HG03045 (cell line): ENCODE measurements around the gene UBL3.

Experiments used
- ATAC-seq: cut with Tn5 transposase; IDR thresholded peaks from one replicate; pipeline ENCODE4 v1.9.1; 2021; ENCODE audit warnings: mild to moderate bottlenecking, moderate library complexity; ENCODE audit not compliant: unreplicated experiment

Gene UBL3, protein sequence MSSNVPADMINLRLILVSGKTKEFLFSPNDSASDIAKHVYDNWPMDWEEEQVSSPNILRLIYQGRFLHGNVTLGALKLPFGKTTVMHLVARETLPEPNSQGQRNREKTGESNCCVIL

DNA sequence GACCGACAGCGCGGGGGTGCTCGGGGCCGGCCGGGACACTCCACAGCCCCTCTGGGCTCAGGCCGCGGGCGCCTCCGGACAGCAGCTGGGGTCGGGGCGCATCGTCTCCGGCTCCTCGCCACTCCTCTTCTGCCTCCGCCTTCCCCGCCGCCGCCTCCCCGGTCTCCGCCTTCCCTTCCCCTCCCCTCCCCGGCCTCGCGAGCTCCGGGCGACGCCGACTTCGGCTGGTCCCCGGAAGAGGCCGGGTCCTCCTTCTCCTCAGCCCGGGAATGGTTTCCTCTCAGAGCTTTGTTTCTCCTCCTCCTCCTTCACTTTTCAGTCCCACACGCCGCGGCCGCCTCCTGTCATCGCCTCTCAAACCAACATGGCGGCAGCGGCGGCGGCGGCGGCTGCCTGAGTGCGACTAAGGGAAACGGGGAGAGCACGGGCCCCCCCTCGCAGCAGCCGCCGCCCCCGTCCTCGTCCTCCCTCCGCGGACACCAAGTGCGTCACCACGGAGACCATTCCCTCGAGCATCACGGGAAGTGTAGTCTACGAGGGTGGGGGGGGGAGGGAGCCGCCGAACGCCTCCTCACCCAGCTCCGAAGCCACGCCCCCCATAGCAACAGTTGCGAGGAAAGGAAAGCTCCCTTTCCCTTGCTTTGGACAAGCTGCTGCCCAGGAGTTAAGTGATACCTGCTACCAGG, at the start of gene UBL3:
UBL3 (minus strand) TSS at position 405 of the 686 bp plus-strand sequence. CDS start 1,079 bp downstream, outside the sequence.
- peak; percentile 93 for ATAC-seq

DNA sequence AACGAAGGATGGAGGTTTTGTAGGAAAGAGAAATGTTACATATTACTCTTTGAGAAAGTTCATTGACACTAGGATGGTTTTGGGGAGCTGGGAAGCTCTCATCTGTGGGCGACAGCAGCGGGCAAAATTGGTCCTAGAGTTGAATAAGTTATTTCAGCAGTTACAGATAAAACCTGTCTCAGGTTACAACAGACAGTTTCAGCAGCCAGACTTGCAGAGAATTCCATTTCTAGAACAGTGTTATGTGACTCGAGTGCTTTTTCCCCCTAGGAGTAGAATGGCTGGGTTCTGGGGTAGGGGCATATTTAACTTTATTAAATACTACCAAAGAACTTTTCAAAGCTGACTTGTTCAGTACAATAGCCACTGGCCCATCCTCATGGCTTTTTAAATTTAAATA, 46.7 kb upstream of the UBL3 start:
- no peak for ATAC-seq

DNA sequence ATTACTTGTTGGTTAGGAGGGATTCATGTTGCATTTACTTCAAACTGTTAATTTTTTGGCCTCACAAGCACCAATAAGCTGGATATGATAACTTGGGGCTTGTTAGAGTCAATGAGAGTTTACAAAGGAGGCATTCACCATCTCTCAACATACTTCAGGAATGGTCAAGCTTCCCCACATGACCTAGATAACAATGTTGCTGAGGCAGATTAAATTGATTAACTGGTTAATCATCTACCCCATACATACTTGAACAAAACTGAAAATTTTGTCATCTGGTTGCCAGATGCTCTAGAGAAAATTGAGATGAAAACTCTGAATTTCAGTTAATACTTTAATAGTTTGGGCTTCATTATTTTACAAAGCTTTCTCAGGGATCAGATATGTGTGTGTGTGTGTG, 43.0 kb upstream of the UBL3 start:
- ATAC-seq, result no peak

DNA sequence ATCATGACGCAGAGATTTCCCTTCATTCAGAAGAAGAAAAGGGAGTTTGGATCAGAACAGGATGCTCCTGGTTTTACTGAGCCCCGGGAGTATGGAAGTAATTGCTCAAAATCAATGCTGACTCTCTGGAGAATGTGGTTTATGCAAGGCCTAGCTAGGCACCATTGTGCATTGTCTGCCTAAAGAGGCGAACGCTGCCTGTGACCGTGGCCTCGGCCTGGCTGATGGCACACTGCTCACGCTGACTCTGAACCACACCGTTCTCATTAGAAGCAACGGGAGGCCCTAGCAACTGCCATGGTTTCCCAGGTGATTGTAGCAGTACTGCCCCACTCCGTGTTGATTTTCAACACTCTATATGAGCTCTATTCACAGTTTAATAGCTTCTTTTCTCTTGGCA, 41.7 kb upstream of the UBL3 start:
- no peak for ATAC-seq

DNA sequence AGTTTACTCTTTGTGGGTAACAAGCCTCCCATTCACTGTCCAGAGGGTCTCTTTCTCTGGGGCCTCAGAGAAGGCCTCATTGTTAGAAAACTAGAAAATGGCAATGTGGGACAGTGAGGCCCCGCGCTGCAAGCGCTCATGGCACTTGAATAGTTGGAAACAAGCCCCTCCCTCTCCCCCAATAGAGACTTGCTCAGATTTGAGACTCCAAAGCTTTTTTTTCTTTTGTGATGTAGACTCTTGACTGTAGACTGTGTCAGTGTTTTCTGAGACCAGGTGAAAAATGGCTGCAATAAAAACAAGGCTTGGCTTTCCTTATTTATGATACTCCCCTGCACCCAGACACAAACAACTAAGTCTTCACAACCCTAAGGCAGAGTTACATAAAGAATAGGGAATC, 38.7 kb upstream of the UBL3 start:
- no peak for ATAC-seq

DNA sequence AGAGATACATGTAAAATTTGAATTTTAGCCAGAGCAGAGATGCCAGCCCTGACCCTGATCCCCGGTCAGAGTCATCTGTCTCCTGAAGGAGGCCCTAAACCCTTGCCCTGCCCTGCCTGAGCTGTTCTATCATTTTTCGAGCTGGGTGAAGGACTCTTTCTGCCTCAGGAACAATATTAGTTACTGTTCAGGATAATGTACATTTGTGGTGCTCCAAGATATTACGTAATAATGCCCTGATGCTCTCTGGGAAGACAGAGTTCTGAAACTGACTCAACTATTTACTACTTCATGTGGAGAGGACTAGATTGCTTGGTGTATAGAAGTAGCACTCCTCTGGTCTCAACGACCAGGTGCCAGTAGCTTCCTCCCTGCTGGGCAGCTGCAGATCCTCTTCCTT, 37.9 kb upstream of the UBL3 start:
- no peak for ATAC-seq

DNA sequence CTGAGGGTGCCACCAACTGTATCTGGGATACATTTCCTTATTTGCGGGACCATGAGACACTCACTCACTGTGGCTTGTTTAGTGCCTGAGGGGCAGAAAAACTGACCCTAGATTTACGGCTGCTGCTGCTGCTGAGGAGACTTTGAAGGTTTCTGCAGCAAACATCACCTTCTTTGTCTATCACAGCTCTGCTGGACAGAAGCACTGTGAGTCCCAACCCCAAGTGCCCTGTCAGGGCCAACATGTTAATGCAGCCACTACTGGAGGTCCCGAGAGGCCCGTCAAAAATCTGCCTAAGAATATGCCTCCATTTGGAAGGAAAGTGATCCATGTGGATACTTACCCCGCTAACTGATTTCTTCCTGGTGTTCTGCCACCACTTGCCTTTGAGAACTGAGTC, 37.3 kb upstream of the UBL3 start:
- ATAC-seq, result no peak

DNA sequence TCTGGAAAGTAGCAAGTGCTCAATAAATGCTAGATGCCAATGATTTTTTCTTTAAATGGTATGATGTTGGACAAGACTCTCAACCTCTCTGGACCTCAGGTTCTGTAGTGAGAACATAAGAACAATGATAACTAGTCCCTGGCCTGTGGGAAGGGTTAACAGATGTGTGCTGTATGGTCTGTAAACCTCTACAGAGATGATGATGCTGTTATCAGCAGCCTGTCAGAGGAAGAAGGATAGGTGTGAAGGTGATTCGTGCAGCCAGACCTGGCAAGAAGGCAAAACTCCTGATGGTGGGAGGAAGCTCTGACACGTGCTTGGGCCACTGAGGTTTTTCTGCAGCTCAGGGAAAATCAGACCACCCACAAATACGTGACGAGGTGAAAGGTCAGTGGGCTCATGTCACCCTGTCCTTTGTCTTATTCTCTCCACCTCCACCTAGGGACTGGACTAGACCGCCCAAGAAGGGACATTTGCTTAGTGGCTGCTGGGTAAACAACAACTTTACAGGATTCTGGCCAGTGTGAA, 36.7 kb upstream of the UBL3 start:
- no peak for ATAC-seq

DNA sequence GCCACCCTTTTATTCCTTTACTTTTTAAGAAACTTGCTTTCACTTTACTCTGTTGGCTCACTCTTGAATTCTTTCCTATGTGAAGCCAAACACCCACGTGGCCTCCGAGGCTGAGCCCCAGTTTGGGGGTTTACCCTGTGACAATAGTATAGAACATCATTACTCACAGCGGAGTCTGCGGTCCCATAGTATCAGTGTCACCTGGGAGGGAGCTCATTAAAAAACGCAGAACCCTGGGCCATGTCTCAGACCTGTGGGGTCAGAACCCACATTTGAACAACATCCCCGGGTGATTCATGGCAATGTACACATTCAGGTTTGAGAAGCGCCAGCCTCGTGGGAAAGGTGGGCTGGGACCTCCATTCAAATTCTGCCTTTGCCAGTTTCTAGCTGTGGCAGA, 36.0 kb upstream of the UBL3 start:
- no peak for ATAC-seq

DNA sequence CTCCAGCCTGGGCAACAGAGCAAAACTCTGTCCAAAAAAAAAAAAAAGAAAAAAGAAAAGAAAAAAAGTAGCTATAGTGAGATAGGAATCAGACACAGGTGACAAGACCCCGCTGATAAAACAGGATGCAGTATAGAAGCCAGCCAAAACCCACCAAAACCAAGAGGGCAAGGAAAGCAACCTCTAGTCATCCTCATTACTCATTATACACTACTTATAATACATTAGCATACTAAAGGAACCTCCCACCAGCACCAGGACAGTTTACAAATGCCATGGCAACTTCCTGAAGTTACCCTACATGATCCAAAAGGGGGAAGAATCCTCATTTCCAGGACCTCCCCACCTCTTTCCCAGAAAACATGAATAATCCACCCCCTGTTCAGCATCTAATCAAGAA, 35.6 kb upstream of the UBL3 start:
- ATAC-seq, result no peak

DNA sequence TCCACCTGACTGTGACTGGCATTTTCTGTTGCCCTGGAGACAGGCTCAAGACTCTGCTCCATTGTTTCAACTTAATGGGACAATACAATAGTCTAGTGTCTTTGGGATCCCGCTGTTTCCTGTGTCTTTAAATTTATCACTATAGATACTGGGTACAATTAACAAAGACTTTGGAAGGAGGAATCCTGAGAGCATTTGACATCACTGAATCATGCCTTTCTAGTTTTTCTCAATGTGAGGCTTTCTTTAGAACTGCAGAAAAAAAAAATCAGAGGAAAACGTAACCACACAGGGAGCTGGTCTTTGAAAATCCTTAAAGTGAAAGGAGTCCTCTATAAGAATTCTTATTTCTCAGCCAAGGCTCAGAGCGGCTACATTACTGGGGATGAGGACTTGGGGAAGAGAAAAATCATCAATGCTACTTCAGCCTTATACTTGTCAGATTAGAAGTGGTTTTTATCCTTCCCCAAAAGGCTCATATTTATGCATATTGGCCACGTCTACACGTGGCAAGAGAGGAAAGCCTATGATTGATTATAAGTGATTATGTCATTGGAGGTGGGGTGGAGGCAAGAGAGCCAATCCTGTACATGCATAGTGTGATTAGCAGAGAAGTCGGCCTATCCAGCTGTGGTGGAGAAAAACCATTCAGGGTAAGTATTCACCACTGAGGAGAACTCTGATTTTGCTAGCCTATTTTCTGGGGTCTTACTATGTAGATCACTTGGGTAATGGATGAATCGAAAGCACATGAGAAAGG, 34.4 kb upstream of the UBL3 start:
- no peak for ATAC-seq

DNA sequence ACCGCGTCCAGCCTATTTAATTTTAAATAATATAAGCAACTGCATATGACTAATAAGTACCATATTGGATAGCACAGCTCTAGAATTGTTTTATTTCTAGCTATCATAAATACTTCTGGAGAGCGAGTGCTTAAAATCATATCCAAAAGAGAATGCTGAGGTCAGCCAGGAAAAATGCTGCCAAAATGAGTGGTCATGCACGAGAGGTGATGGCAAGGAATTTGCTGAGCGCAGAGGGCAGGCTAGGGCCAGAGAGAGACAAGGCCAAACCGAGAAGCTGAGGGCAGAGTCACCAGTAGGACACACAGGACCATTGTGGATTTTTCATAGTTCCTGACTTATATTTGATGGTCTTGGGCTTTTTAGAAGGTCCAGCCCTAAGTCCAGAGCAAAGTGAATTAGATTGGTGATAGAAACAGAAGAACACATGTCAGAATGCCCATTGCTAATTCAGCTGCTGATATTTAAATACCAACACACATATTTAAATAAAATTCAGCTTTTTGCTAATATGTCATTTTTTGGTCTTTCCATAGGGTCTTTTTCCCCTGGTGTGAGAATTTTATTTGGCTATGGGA, 33.6 kb upstream of the UBL3 start:
- ATAC-seq, result no peak

DNA sequence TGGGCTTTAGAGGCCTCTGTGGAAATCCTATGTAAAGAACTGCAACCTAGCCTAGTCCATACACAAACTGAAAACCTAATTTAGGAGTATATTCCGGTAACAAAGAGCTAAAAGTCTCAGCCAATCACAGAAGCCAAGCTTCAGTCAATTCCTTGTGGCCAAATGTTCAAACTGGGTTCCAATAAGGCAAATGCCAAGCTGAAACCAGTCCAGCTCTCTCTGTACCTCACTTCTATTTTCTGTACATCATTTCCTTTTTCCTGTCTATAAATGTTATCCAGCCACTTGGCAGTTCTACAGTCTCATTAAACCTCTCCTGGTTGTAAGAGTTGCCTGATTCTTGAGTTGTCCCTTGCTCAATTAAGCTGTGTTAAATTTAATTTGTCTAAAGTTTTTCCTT, 31.7 kb upstream of the UBL3 start:
- ATAC-seq, result no peak

DNA sequence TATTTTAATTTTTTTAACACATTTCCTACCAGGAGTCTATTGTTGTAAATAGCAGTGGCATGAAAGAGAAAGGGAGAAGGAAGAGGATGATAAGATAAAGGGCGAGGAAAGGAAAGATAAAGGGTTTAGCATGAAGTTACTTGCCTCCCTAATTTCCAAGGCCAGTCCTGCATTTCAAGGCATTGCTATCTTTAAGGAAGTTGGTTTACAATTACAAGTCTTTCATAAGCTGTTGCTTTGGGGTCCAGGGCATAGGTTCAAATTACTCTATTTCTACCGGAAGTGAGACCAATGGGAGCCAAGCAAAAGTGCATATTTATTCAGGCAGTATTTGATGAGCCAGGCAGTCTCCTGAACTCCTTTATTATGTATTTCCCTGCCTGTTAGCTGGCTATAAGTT, 27.7 kb upstream of the UBL3 start:
- ATAC-seq, result no peak

DNA sequence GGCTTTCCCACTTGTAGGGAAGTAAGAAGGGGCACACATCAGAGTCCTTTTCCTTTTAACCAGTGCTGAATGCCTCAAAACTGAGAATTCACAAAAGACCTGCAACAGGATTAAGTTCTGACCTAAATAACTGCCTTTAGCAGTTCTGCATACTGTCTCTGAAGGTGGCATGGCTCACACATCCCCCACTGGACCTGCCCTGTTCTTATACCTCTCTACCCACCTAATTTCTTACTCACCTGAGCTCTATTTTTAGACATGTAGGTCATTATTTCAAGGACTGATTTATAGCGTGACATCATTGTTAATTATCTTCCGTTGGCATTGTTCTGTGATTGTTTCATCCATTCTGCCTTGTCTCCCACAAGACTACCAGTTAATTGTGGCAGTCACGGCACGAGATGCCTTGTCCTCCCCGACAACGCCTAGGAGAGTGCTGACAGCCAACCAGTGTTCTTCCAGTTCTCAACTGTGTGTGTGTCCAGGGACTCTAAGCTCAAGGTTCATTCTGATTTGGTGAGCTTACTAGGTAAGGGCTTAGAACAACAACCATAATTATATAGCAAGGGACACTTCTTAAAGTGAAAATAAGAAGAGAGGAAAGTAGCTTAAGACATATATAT, 27.1 kb upstream of the UBL3 start:
- ATAC-seq, result no peak

DNA sequence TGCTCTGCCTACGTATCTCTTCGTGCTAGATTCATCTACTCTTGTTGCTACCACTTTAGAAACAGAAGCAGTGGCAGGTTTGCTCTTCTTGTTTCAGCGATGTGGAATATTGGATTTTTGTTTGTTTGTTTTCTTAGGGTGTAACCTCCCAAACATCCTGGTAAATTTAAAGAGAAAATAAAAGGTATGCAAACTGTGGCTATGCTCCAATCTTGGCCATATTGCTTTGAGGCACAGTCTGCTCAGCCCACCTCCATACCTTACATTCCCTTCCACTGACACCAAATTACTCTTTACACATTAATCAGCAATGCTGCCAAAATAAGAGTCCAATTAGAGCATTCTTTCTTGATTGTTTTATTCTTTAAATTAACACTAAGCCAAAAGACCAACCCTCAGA, 25.2 kb upstream of the UBL3 start:
- ATAC-seq, result no peak

DNA sequence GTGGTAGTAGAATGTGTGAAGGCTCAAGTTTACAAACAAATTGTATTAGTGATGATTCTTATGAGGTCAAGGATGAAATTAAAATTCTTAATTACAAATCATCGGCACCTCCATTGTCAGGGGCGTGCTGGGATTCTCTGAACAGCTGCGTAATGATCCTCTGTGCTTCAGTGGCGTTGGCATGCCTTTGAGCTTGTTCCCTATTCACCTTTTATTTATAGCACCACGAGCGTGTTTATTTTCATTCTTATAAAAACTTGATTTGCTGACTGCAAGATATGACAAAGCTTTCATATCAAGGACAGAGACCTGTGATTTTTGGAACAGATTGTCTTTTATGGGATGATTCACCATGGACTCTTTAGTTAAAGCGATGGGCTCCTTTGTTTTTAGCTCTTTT, 18.2 kb upstream of the UBL3 start:
- no peak for ATAC-seq

DNA sequence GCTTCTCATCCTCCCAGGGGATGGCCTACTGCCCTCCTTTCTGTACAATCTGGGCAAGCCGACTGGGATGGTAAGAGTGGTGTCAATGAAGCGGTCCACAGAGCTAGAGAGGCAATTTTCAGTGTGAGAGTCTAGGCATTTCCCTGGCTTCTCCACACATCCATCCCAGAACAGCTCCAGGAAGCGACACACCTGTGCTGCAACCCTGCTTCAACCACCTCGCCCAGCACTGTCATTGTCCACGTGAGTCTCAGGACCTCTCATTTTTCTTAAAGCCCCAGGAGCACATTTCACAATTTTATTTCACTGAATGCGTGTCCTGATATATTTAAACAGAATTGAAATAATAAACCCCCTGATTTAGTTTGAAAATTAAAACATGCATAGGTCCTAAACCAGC, 15.5 kb upstream of the UBL3 start:
- ATAC-seq, result no peak

DNA sequence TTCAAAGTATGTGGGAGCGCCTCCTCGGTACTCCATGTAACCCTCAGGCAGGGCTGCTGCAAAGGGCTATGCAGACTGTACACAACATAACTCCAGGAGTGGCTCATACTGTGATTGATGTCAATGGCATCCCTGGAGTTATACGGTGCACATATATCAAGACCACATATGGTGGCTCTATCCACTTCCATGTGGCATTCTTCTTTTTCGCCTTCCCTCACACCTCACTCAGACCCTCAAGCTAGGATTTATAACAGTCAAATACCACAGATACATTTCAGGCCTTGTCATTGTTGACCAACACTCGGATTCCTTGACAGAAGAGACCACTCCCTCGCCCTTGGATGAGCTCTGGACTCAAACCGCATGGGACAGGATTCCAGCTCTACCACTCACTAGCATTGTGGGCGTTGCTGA, 11.3 kb upstream of the UBL3 start:
- no peak for ATAC-seq

DNA sequence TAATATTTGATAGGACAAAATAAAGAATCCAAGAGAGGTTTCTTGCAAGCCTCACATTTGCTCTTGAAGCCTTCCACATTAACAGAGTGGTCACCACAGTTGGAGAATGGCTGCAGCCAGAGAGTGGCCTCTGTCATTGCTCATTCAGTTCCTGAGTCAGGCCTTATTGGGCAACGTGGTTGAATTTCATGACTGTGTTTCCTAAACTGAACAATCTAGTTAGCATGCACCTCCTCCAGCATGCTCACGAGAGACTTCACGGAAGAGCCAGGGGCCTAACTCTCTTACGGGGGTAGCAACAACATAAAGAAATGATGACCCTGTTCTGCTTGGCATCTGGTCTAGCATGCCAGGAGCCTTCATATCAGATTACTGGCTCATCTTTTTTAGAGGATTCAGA, 9.6 kb upstream of the UBL3 start:
- ATAC-seq, result no peak

DNA sequence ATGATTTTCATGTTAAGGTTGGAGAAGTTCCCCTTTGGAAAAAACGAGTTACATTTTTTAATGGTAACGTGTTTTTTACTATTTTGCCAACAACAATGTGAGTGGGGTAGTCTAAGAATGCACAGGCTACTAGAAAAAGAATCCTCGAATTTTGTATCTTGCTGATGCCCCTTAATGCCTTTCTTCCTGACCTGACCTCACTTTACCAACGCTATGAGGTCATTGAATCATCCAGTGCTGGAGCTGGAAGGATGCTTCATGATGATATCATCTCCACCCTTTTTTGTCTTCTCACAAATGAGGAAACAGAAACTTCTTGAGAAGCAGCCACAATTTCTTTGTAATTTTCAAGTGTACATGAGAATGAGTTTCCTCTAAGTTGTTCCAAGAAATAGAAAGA, 8.2 kb upstream of the UBL3 start:
- no peak for ATAC-seq
